ENCODE measurements around the gene PKMYT1. TPM values are rescaled to one million over a fixed set of nuclear protein-coding genes. Genes with fewer than 3 reads are reported as not detected.

PKMYT1 gene
- total and polyA plus RNA-seq, 2 donors (not counting 1 experiment from before 2014, with no cell fraction given) = 1.2 to 2.7 TPM

- H3K4me3 ChIP-seq (replicated peaks in 1 of 4; ENCODE audit: control extremely low read depth in 1 of 4, insufficient read depth in 1 of 4, low read depth in 3 of 4, low read length in 4 of 4) = no peak overlapping the region
- no peak for DNase-seq (ENCODE audit: low read depth in 2 of 2)
- H3K9ac ChIP-seq (ENCODE audit: insufficient read depth, low read length) = no peak overlapping the region
- no peaks in the 10 kb centered on the region for H4K20me1 ChIP-seq (ENCODE audit: control insufficient read depth, extremely low read depth, insufficient read depth, low read length)
- no peak overlapping the region for H2AFZ ChIP-seq (ENCODE audit: low read length)
- H3K27me3 ChIP-seq (ENCODE audit: control insufficient read depth, insufficient read depth, low read length) = no peaks in the 10 kb centered on the region
- no peaks in the 10 kb centered on the region for H3K4me1 ChIP-seq (ENCODE audit: control insufficient read depth, extremely low read depth, insufficient read depth, low read length)
- TF ChIP-seq CTCF (conservative IDR thresholded peaks at IDR 0.05 in 1 of 2, IDR thresholded peaks at IDR 0.05 in 1 of 2; ENCODE audit: low read depth in 1 of 2, low read length in 2 of 2) = no peak
- TF ChIP-seq EZH2 (IDR thresholded peaks at IDR 0.05; ENCODE audit: low read length, missing control alignments) = no peak
- no peaks in the 10 kb centered on the region for H3K9me3 ChIP-seq (ENCODE audit: control insufficient read depth, insufficient read depth, low read depth, low read length)
- no peak overlapping the region for H3K27ac ChIP-seq (ENCODE audit: insufficient read depth, low read length)
- no peak overlapping the region for H3K4me2 ChIP-seq (ENCODE audit: extremely low read depth, insufficient read depth, low read length)
- H3K36me3 ChIP-seq (ENCODE audit: control insufficient read depth, insufficient read depth, low read length) = no peaks in the 10 kb centered on the region
- no peaks in the 10 kb centered on the region for H3K79me2 ChIP-seq (ENCODE audit: control insufficient read depth, insufficient read depth, low read length)
Observed at GRCh38 chr16:2990891-2991290, 10.6 kb upstream of the PKMYT1 start.

- Histone ChIP-seq H3K4me2 (ENCODE audit: extremely low read depth, insufficient read depth, low read length) (no peak overlapping the region), H3K36me3 (ENCODE audit: control insufficient read depth, insufficient read depth, low read length) (no peaks in the 10 kb centered on the region), H3K9me3 (ENCODE audit: control insufficient read depth, insufficient read depth, low read depth, low read length) (no peaks in the 10 kb centered on the region), H3K27me3 (ENCODE audit: control insufficient read depth, insufficient read depth, low read length) (no peaks in the 10 kb centered on the region), H3K4me1 (ENCODE audit: control insufficient read depth, extremely low read depth, insufficient read depth, low read length) (no peaks in the 10 kb centered on the region), H3K9ac (ENCODE audit: insufficient read depth, low read length) (no peak overlapping the region), H4K20me1 (ENCODE audit: control insufficient read depth, extremely low read depth, insufficient read depth, low read length) (no peaks in the 10 kb centered on the region), H3K79me2 (ENCODE audit: control insufficient read depth, insufficient read depth, low read length) (no peaks in the 10 kb centered on the region), H2AFZ (ENCODE audit: low read length) (no peak overlapping the region), H3K27ac (ENCODE audit: insufficient read depth, low read length) (no peak overlapping the region), H3K4me3 (replicated peaks in 1 of 4; ENCODE audit: control extremely low read depth in 1 of 4, insufficient read depth in 1 of 4, low read depth in 3 of 4, low read length in 4 of 4) (no peak overlapping the region)
- DNase-seq (ENCODE audit: low read depth in 2 of 2) = no peak
- no peak for TF ChIP-seq EZH2 (IDR thresholded peaks at IDR 0.05; ENCODE audit: low read length, missing control alignments)
- TF ChIP-seq CTCF (conservative IDR thresholded peaks at IDR 0.05 in 1 of 2, IDR thresholded peaks at IDR 0.05 in 1 of 2; ENCODE audit: low read depth in 1 of 2, low read length in 2 of 2) = no peak
Observed at GRCh38 chr16:2988590-2989099, 8.4 kb upstream of the PKMYT1 start.

- Histone ChIP-seq H3K36me3 (ENCODE audit: control insufficient read depth, insufficient read depth, low read length) (no peaks in the 10 kb centered on the region), H4K20me1 (ENCODE audit: control insufficient read depth, extremely low read depth, insufficient read depth, low read length) (no peaks in the 10 kb centered on the region), H3K27ac (ENCODE audit: insufficient read depth, low read length) (no peak overlapping the region), H3K9ac (ENCODE audit: insufficient read depth, low read length) (no peak overlapping the region), H2AFZ (ENCODE audit: low read length) (no peak overlapping the region), H3K4me3 (replicated peaks in 1 of 4; ENCODE audit: control extremely low read depth in 1 of 4, insufficient read depth in 1 of 4, low read depth in 3 of 4, low read length in 4 of 4) (no peak overlapping the region), H3K4me2 (ENCODE audit: extremely low read depth, insufficient read depth, low read length) (no peak overlapping the region), H3K27me3 (ENCODE audit: control insufficient read depth, insufficient read depth, low read length) (no peaks in the 10 kb centered on the region), H3K79me2 (ENCODE audit: control insufficient read depth, insufficient read depth, low read length) (no peaks in the 10 kb centered on the region), H3K4me1 (ENCODE audit: control insufficient read depth, extremely low read depth, insufficient read depth, low read length) (no peaks in the 10 kb centered on the region), H3K9me3 (ENCODE audit: control insufficient read depth, insufficient read depth, low read depth, low read length) (no peaks in the 10 kb centered on the region)
- DNase-seq (ENCODE audit: low read depth in 2 of 2) = peak in 1 of 2 donors; percentile 18
- TF ChIP-seq CTCF (conservative IDR thresholded peaks at IDR 0.05 in 1 of 2, IDR thresholded peaks at IDR 0.05 in 1 of 2; ENCODE audit: low read depth in 1 of 2, low read length in 2 of 2) = no peak
- TF ChIP-seq EZH2 (IDR thresholded peaks at IDR 0.05; ENCODE audit: low read length, missing control alignments) = no peak
Observed at GRCh38 chr16:2987833-2988232, 7.6 kb upstream of the PKMYT1 start.
